ENCODE measurements around the gene ANTKMT.
"Not testable (repeated sequence)": the region's sequence is repeated elsewhere in the genome, so short reads cannot be mapped to it uniquely, and the experiment has no call there.

Gene ANTKMT

DNA sequence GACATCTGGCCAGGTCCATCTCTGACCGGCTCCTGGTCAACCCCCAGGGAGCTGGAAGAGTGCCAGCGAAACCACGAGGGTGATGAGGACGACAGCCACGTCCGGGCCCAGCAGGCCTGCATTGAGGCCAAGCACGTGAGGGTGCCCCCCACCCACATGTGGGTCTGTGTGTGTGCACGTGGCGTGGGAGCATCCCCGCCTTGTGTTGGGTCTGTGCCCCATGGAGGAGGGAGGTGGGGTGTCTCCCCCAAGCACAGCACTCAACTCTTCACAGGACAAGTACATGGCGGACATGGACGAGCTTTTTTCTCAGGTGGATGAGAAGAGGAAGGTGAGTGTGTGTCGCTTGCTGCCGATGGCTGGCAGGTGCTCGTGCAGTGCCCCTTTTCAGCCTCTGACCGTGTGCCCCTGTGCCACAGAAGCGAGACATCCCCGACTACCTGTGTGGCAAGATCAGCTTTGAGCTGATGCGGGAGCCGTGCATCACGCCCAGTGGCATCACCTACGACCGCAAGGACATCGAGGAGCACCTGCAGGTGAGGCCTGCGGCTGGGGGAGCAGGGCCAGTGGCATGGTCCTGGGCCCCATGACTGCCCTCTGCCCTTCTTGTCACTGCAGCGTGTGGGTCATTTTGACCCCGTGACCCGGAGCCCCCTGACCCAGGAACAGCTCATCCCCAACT, 39.1 kb upstream of the ANTKMT start:
- no peak for DNase-seq

DNA sequence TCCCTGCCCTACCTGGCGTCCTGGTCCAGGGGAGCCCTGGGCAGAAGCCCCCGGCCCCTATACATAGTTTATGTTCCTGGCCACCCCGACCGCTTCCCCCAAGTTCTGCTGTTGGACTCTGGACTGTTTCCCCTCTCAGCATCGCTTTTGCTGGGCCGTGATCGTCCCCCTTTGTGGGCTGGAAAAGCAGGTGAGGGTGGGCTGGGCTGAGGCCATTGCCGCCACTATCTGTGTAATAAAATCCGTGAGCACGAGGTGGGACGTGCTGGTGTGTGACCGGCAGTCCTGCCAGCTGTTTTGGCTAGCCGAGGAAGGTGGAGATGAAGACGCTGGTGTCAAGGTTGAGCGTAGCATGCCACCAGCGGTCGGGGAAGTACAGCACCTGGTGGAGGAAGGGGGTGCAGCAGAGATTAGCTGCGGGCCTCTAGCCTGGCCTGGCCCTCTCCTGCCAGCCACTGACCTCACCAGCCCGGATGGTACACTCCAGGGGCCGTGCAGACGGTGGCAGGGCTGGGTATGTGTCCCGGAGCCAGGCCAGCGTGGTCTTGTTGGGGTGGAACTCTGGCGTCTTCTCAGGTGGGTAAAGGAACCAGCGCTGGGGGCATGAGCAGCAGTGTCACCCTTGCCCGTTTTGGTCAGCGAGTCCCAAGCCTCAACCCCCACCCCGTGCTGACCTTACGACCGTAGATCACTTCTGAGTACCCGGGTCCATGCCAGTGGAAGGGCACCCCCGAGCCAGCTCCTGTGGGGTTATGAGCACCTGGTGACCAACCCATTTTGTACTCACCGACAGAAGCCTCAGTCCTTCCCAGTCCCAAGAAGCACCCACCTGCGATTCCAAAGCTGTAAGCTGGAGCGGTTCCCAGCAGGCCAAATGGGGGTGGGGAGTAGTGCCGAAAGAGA, 38.2 kb upstream of the ANTKMT start:
- no peak for DNase-seq

DNA sequence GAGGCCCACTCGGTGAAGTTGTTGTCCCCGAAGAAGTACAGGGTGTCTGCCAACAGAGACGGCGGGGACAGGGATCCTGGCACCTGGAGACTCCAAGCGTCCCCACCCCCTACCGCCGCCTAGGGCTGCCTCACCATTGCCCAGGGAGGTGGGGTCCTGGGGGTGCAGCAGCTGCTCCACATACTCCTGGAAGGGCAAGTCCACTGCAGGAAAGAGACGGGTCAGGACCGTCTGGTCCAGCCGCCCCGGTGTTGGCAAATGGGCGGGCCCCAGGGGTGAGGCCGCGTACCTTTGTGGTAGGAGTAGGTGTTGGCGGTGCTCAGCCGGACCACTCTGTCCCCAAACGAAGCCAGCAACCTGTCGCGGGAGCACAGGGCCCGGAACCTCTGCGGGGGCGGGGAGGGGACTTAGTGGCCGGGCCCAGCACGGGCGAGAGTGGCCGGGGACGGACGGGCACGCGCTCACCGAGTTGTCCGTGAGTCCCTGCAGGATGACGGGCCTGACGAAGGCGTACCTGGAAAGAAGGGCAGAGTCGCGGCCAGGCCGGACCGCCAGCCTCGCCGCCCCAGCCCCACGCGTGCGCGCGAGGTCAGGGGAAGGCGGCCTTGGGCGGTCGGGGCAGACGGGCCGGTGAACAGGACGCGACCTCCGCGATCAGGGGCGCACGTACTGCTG, 37.4 kb upstream of the ANTKMT start:
- no peak for DNase-seq

DNA sequence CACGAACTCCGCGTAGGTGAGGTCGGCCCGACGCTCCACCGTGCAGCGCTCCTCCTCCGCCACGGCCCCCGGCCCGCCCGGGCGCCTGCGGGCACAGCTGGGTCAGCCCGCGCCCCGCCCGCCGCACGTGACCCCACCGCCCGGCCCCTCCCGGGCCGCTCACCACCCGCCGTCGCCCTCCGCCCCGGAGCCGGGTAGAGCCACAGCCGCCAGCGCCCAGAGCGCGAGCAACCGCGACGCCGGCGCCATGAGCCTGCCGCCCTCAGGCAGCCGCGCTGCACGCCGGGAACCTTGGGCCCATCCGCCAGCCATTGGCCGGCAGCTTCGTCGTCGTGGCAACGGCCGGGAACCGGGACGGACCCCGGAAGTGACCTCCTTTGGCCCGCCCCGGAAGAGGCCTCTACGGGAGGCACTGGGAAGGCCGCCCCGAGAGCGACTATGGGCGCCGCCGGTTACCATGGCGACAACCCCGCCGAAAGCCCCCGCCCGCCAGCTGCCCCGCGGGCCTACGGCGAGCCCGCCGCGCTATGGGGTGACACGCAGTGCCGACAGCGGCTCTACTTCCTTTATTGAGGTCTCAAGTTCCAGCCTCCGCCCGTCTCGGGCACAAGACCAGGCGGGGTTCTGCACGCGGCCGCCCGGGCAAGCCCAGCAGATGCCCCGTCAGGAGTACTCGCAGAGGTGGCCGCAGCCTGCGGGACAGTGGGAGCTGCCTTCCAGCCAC, 36.7 kb upstream of the ANTKMT start, which contains the start of gene JMJD8:
Gene JMJD8, minus strand, starts transcription at position 264 of the 724 bp plus-strand sequence. Its CDS starts 15 bp downstream, at position 249.
- peak; percentile 98 for DNase-seq

DNA sequence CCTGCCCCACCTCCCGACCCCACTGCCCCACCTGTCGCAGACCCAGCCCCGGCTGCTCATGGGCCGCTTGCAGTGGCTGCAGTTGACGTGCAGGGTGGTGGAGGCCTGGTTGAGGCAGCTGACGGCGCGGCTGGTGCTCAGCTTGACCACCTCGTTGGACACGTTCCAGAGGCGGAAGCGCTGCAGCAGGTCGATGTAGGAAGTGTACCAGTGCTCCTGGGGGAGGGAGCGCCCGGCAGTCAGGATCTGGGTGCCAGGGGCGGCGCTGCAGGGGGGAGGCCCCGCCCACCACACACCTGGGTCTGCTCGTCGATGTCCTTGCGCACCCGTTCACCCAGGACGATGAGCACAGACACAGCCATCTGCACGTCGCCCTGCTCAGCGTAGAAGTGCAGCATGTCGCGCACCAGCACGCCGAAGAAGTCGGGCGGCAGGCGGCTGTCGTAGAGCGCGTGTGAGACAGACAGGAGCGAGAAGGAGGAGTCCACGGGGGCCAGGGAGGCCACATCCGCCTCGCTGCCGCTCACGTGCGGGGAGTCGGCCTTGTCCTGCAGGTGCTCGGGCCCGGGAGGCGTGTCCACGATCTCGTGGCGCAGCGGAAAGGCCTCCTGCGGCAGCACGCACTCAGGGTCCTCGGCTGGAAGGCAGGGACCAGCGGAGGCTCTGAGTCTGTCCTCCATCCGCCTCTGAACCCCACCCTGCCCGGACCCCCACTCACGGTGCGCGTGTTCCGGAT, 35.8 kb upstream of the ANTKMT start:
- DNase-seq: no peak

DNA sequence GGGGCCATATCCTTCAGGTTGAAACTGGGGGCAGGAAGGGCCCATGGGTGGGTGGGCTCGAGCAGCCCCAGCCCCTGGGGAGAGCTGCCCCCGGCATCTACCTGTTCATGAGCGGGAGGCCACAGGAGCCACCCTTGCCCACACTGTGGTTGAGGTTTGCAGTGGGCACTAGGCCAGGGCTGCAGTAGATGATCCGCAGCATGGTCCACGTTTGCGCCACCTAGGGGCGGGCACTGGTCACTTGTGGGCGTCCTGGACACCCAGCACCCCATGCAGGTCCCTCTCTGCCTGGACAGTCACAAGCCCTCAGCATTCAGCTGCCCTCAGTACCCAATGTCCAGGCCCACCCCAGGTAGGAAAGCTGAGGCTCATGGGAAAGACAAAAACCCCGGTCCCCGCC, 35.0 kb upstream of the ANTKMT start:
- DNase-seq: no peak

DNA sequence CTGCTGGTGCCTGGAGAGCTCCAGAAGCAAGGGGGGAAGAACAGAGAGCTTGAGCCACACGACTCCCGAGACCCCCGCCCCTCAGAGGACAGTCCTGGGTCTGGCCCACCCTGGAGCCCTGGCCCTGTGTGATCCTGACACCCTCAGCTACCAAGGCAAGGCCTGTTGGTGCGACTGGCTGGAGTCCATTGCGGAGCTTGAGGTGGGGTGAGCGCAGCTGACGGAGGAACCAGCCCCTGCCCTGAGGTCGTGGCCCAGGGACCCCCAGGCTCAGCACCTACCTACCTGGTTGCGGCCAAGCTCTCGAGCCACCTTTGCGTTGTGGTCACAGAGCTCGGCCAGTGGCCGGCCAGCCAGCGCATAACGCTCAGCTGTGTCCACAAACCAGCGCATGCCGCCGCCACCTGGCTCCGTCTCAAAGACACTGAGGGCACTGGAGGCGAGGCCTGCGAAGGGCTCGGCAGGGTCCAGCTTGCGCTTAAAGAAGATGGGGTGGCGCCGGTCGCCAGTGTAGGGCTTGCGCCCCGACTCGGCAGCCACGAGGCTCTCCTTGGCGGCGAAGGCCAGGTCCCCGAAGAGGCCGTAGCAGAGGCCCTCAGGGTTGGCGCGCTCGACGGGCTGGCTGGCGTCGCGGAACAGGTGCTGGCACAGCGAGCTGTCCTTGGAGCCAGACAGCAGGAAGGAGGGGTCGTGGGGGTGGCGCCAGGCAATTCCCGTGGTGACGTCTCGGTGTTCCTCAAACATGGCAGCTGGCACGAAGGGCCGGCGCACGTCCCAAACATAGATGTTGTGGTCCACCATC, 34.3 kb upstream of the ANTKMT start:
- no peak for DNase-seq

DNA sequence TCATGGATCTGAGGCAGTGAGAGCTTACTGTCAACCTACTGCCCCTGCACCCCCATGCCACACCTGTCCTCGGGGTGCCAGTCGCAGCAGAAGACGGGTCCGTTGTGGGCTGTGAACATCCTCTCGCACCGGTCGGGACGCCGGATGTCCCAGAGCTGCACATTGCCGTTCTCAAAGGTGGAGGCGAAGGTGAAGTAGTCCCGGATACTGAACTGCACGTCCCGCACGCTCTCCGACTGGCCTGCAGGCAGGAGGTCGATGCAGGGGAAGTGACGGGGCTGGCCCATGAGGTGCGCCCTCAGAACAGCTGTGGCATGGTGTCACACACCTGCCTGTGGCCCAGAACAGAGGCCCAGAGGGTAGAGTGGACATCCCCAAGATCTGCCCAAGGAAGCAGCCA, 33.4 kb upstream of the ANTKMT start:
- DNase-seq: no peak

DNA sequence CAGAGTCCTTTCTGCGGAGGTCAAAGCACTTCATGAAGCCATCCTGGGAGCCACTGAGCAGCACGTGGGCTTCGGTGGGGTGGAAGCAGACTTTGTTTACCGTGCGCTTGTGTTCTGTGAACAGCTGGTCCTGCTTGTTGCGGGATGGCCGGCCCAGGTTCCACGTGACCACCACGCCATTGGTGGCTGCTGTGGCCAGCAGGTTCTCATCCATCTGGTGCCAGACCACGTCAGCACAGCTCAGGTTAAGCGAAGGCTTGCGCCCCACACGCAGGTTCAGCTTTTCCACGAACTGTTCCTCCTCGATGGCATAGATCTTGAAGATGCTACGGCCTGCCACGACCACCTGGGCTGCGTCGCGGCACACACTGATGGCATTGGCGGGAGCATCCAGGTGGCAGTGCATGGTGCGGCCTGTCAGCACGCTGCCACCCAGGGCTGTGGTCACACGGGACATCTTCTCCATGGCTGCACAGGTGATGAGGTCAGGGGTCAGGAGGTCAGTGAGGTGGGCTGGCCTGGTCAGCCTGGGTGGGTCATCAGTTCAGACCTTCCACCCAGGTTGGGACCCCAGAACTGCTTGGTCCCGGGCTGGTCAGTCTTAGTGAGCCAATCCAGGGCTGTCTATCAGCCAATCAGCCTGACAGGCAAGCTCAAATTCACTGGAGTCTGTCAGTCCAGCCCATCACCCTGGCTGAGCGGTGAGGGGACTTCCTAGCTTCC, 31.6 kb upstream of the ANTKMT start:
- no peak for DNase-seq

DNA sequence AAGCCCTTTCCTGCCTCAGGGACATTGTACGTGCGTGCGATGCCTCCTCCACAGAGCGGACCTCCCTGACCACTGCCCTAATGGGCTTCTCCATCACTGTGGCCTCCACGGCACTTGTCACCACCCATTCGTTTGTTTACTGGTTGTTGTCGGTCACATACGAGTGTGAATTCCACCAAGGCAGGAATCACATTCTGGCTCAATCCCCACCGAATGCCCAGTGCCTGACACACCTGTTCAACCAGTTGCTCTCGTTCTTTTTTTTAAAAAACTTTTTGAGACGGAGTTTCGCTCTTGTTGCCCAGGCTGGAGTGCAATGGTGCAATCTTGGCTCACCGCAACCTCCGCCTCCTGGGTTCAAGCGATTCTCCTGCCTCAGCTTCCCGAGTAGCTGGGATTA, 29.7 kb upstream of the ANTKMT start:
- DNase-seq: not testable (repeated sequence)

DNA sequence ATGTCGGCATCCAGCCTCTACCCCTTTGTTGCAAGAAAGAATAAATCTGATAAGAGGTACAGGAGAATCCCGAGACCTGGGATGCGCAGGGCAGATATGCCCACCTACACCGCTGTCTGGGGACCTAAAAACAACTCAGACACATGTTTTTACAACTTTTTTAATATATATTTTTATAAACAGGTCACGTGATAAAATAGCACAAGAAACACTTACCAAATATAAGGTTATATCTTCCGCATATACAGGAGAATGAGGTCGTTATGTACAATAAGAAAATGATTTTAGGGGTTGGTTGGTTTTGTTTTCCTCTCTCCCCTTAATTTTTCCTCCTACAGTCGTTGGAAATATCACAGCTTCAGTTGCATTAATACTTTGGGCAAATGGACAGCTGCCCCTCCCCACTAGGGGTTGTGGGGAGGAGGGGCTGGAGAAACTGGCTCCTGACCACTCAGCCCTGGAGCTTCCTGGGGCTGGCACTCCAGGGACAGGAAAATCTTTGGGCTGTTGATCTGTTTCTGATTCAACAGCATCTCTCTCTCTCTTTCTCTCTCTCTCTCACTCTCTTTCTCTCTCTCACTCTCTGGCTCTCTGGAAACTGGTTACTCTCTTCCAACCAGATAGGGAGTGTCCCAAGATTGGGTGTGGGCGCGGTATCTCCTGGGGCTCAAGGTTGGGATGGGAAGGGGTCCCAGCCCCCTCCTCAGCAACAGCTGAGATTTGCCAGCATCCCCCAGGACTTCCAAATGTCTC, 28.4 kb upstream of the ANTKMT start:
- no peak for DNase-seq

DNA sequence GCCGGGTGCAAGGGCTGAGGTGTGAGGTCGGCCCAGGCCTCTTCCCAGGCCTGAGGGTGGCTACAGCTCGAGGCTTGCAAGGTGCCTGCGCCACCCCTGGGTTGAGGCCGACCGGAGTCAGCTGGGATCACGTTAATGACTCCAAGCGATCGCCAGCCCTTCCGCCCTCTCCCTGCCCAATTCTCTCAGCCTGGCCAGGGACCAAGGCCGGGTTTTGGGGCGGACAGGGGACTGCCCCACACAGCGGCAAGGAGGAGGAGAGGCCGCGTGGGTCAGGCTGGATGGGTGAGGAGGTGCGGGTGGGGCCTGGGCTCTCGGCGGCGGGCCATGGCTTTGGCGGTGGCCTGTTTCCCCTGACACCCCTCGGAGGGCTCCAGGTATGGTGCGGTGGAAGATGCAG, 27.6 kb upstream of the ANTKMT start:
- DNase-seq: no peak

DNA sequence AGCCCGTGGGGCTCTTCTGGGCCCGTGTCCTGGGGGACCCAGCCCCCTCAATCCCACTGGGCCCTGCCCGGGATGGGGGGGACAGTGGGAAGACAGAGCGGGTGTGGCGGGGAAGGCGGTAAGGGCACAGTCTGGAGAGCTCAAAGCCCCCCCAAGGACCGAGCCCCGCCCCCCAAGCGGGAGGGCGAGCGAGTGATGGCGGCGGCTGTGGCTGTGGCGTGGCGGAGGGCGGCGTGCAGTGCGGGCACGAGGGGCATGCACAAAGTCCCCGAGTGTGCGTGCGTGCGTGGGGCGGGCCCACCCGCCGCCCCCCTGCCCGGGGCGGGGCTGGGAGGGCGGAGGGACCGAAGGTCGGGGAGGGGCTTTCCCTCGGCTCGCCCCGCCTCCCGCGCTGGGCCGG, 27.2 kb upstream of the ANTKMT start:
- no peak for DNase-seq

DNA sequence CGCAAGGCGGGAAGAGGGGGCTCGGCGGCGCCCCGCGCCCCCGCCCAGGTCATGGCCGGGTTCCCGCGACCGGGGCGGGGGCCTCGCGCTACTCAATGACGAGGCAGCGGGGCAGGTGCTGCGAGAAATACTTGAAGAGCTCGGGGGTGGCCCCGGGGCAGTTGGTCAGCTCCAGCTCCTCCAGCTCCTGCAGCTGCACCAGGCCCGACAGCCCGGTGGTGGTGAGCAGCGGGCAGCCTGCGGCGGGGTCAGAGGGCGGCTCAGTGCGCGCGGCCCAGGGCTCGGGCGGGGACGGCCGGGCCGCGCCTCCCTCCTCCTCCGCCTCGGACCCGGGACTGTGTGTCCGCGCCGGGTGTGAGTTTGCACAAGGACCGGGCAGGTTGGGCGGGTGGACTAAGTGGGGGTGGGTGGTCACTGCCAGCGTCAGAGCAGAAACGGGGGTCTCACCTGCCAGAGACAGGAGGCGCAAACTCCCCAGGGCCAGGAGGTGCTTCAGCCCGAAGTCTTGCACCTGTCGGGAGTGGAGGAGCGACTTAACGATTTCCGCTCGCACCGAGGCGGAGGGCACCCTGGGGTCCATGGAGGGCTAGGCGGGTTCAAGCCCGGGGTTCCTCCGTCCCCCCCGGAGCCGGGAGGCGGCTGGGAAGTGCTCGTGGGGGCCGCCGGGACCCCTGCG, 26.6 kb upstream of the ANTKMT start:
- no peak for DNase-seq

DNA sequence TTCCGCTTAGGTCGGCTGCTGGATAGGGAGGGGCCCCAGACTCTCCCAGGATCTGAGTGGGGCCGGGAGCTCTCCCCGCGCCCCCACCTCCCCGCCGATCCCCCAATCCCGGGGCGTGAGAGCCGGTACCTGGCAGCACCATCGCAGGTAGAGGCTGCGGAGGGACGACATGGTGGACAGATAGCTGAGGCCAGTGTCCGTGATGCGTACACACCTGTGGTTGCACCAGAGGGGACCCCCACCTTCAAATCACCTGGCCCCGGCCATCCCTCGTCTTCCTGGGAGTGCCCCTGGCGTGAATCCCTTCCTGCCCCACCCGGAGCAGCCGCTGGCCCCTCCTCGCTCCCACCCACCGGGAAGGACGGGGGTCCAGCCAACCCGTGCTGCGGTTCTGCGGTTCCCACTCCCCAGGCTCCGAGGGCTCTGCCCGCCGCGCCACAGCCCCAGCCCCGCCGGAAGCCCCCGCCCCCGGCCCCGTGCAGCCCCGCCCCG, 26.0 kb upstream of the ANTKMT start:
- no peak for DNase-seq

DNA sequence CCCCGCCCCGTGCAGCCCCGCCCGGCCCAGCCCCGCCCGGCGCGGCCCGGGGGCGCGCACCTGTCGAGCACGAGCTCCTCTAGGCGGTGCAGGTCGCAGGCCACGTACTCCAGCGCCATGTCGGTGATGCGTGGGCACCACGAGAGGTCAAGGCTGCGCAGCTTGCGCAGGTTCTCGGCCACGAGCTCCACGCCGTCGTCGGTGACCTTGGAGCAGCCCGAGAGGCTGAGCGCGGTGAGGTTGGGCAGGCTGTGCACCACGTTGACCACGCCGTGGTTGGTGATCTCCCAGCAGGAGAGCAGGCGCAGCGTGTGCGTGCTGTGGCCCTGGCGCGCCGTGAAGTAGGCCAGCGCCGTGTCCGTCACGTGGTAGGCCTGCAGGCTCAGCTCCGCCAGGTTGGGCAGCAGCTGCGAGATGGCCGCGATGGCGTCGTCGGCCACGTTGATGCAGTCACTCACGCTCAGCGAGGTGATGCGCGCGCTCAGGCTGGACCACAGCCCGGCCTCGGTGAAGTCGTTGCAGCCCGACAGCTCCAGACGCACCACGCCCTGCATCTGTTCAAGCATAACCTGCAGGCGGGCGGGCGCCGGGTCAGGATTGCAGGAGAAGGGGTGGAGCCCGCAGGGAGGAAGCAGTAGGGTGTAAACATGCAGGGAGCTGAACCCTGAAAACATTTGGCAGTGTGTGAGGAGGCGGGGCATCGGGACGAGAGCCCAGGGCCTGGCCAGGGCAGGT, 25.4 kb upstream of the ANTKMT start:
- peak; percentile 70 for DNase-seq

DNA sequence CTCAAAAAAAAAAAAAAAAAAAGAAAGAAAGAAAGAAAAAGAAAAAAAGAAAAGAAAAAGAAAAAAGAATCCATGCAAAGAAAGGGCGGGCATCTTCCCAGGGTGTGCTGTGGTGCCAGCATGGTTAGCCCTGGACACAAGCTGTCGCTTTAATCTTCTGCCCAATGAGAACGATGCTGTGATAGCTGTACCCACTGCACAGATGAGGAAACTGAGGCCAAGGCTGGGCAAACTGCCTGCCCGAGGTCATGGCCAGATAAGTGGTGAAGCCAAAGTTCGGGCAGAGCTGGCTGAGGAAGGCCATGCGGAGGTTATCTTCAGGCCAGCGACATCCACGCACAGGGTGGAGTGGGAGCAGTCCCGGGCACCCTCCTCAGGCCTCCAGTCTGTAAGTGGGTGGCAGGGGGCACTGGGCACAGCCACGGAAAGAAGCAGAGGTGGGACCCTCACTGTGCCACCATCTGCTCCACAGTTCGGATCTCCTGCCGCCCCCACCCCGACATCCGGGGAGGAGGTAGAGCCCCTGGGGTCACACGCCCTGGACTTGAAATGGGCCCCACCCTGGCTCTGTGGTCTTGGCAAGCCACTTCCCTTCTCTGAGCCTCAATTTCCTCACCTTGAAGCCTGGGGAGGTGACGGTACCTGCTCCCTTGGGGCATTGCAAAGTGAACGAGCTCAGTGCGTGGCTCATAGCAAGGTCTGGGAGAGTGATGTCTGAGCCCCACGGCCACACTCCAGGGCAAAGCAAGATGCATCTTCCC, 21.9 kb upstream of the ANTKMT start:
- no peak for DNase-seq

All from stimulated activated CD4-positive, alpha-beta T cell treated with anti-CD3 and anti-CD28 coated beads, Interleukin-4, amount 100 ng/mL, for 24 hours (primary cell).